Memory B cell (primary cell): ENCODE data around the gene STXBP6.
"Not testable (repeated sequence)": the region's sequence is repeated elsewhere in the genome, so short reads cannot be mapped to it uniquely, and the experiment has no call there.

ENCODE experiments used
- ATAC-seq: fragments of 150-1000 bp; cut with Tn5 transposase; 2 replicates; pipeline ENCODE4 v1.10.0; 2021; ENCODE audit warnings: low read depth, mild to moderate bottlenecking, moderate library complexity
- DNase-seq, 2 donors: peaks; one replicate each; pipeline ENCODE4 v3.0.0; 2022; ENCODE audit warnings: low spot score in 2 of 2
- H3K27ac Mint-ChIP-seq: one replicate; pipeline ENCODE4 v1.8.0; 2022; ENCODE audit warnings: mild to moderate bottlenecking, moderate library complexity, mixed read lengths
- H3K27me3 Mint-ChIP-seq: one replicate; pipeline ENCODE4 v1.8.0; 2022; ENCODE audit warnings: mixed read lengths
- H3K36me3 Mint-ChIP-seq: one replicate; pipeline ENCODE4 v1.8.0; 2022; ENCODE audit warnings: mild to moderate bottlenecking, mixed read lengths
- H3K4me1 Mint-ChIP-seq: one replicate; pipeline ENCODE4 v1.8.0; 2022; ENCODE audit warnings: mixed read lengths
- H3K4me3 Mint-ChIP-seq: one replicate; pipeline ENCODE4 v1.8.0; 2022; ENCODE audit warnings: mild to moderate bottlenecking, moderate library complexity, mixed read lengths
- H3K9me3 Mint-ChIP-seq: one replicate; pipeline ENCODE4 v1.8.0; 2022; ENCODE audit warnings: mixed read lengths

STXBP6 gene

DNA sequence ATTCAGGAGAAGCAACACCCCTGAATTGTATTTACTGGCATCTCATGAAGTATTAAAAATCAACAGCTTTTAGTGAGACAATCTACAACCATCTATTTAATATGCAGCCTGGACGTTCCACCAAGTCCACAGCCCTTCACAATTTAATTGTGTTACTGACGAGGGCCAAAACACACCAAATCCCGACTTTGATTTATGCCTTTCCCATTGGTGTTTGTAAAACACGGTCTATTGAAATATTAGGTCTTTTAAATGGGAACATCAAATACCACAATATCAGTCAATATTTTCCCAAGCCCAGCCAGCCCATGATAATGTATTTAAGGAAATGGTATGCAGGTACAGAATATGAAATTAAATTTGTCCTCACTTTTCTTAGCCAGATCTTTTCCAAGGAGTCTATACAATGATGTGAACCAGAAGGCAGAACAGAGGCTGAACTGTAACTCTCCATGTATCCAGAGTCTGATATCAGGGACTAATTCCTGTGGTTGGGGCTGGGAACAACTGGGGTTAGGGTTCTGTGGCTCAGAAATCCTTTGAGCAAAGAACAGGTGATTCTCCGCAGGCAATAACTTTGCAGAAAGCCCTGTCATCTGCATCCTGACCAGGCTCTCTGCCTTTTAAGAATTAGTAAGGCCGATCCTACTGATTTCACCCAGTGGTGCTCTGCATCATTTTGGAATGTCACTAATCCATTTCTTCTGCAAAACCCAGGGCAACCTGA, 236.7 kb downstream of the STXBP6 start:
- no peak for DNase-seq
- H3K4me3 Mint-ChIP-seq: no peak overlapping the region
- no peaks in the 10 kb centered on the region for H3K9me3 Mint-ChIP-seq
- no peak overlapping the region for H3K27ac Mint-ChIP-seq
- no peaks in the 10 kb centered on the region for H3K36me3 Mint-ChIP-seq
- no peaks in the 10 kb centered on the region for H3K4me1 Mint-ChIP-seq
- peaks cover 4% of the 10 kb centered on the region for H3K27me3 Mint-ChIP-seq
- ATAC-seq: no peak

DNA sequence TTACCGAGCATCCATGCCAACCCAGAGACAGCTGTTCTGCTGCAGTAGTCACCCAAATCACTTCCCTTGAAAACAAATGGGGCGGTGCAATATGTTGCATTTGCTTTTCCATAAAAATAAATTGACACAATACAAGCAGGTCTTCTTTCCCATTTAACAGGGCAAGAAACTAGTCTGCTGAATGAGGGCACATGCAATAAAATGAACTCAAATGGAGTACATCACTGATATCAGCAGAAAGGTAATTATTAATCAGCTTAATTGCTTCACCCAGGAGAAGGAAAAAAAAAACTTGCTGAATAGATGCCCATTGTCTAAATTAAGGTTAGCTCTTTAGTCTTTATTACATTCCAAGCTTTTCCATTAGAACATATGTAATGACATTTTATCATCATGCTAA, 240.8 kb downstream of the STXBP6 start:
- Mint-ChIP-seq H3K27me3 (peaks cover 8% of the 10 kb centered on the region), H3K4me3 (no peak overlapping the region), H3K4me1 (no peaks in the 10 kb centered on the region), H3K9me3 (no peaks in the 10 kb centered on the region), H3K36me3 (no peaks in the 10 kb centered on the region), H3K27ac (no peak overlapping the region)
- ATAC-seq (no peak), DNase-seq (no peak)

DNA sequence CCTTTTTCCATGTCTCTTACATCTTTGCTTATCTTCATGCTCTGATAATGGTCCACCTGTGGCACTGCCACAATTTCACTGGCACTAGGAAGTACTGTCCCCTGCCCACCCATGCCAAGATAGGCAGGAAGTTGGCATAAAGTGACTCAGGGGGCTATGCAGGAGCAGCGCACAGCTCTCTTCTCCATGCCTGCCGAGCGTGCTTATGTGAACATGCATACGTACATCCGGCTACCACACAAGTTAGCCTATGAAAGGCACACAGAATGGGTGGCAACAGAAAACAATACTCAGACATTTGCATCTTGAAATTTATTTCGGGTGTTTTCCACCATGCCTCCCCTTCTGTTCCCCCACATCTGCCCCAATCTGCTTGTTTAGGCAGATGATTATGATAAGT, 241.5 kb downstream of the STXBP6 start:
- Mint-ChIP-seq H3K27me3 (peaks cover 7% of the 10 kb centered on the region), H3K36me3 (no peaks in the 10 kb centered on the region), H3K9me3 (no peaks in the 10 kb centered on the region), H3K27ac (no peak overlapping the region), H3K4me1 (no peaks in the 10 kb centered on the region), H3K4me3 (no peak overlapping the region)
- ATAC-seq (no peak), DNase-seq (no peak)

DNA sequence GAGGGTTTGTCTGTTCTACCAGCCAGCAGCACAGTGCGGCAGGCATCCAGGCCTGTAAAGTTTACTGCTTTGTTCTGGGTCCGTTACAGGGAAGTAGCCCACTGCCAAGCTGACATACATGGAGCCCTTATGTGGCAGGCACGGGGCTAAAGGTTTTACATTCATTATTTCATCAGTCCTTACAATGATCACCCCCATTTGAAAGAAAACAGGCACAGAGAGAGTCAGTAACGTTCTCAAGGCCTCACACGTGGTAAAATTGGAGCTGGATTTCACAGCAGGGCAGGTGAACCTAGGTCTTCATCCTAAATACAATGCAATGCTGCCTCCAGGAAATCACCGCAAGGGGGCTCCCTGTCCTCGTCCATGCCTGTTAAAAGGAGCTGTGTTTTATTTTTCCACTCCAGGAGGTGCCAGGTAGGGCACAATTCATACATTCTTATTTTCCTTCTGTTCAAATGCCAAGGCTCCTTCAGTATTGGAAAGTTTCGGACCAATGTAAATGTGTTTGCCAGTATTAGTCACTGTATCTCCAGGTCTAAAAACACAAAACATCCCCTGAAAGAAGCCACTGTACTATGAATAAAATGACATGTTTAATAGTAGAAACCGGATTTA, 243.8 kb downstream of the STXBP6 start:
- H3K27ac Mint-ChIP-seq: no peak overlapping the region
- H3K36me3 Mint-ChIP-seq: no peaks in the 10 kb centered on the region
- peaks cover 13% of the 10 kb centered on the region for H3K27me3 Mint-ChIP-seq
- no peak for DNase-seq
- H3K4me1 Mint-ChIP-seq: no peaks in the 10 kb centered on the region
- H3K9me3 Mint-ChIP-seq: no peaks in the 10 kb centered on the region
- no peak overlapping the region for H3K4me3 Mint-ChIP-seq
- no peak for ATAC-seq

DNA sequence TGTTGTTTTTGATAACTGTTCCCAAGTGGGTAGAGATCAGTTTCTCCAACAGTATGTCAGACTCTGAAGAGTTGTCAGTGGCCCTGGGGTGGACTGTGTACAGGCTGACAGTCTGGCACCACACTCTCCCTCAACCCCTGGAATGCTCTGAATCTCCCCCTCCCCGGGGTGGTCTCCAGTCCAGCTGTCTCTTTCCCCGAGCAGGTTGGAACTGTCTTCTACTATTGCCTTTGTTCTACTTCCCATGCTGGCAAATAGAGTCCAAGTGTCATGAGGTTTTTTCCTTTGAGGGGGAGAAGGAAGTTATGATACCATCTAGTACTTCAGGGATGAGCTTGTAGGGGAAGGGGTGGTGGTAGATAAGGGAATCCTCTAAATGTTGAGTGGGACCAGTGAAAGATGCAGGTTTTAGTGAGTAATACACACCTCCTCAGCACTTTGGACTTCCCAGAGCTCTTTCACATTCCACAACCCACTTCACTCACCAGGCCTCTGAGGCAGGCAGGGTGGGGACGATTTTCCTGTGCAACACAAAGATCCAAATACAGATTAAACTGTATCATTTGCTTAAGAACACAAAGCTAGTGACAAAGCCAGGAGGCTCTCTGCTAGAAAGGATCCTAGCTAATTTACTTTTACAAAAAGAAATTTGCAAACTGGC, 245.3 kb downstream of the STXBP6 start:
- H3K27me3 Mint-ChIP-seq: peaks cover 13% of the 10 kb centered on the region
- no peak overlapping the region for H3K27ac Mint-ChIP-seq
- ATAC-seq: no peak
- H3K36me3 Mint-ChIP-seq: no peaks in the 10 kb centered on the region
- no peaks in the 10 kb centered on the region for H3K9me3 Mint-ChIP-seq
- no peaks in the 10 kb centered on the region for H3K4me1 Mint-ChIP-seq
- no peak for DNase-seq
- H3K4me3 Mint-ChIP-seq: no peak overlapping the region

DNA sequence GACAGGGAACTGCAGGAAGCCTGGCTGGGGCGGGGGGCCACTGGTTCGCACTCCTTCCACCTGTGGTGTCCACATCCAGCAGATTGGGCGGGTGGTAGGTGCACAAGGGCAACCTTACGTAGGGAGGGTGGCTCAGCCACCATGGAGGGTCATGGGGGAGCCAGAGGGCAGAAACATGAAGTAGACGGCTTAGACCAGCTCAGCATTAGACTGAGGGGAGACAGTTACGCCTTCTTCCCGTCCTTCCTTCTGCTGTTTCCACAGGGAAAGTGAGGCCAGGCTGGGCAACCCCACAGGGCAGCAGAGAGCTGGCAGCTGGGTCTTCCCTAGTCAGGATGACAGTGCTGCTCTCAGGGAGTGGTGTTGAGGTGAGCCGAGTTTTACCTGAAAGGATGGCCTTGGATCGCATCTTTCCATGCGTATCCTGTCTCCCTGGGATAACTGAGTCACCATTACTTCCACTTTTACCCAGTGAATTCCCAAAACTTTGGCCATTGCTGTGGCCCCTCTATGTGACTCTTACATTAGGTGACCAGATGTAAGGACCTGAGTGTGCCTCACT, 245.9 kb downstream of the STXBP6 start:
- no peaks in the 10 kb centered on the region for H3K36me3 Mint-ChIP-seq
- ATAC-seq: no peak
- peaks cover 2% of the 10 kb centered on the region for H3K4me1 Mint-ChIP-seq

DNA sequence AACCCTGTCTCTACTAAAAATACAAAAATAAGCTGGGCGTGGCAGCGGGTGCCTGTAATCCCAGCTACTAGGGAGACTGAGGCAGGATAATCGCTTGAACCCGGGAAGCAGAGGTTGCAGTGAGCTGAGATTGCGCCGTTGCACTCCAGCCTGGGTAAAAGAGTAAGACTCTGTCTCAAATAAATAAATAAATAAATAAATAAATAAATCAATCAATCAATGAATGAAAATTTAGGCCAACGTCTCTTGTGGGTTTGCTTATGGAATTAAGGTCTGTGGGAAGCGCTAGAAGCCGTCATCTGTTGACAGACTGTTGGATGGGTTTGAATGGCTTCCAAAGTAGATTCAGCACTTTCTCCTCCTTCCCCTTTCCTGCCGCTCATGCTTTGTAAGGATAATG, 246.5 kb downstream of the STXBP6 start:
- H3K36me3 Mint-ChIP-seq, H3K4me1 Mint-ChIP-seq, ATAC-seq, H3K27ac Mint-ChIP-seq, DNase-seq, H3K4me3 Mint-ChIP-seq, H3K9me3 Mint-ChIP-seq: not testable (repeated sequence)
- H3K27me3 Mint-ChIP-seq: peaks cover 13% of the 10 kb centered on the region

More for the DNA sequence above, 245.9 kb downstream of the STXBP6 start:
- no peak overlapping the region for H3K27ac Mint-ChIP-seq
- no peak for DNase-seq
- H3K27me3 Mint-ChIP-seq: peaks cover 13% of the 10 kb centered on the region
- H3K9me3 Mint-ChIP-seq: no peaks in the 10 kb centered on the region
- no peak overlapping the region for H3K4me3 Mint-ChIP-seq

DNA sequence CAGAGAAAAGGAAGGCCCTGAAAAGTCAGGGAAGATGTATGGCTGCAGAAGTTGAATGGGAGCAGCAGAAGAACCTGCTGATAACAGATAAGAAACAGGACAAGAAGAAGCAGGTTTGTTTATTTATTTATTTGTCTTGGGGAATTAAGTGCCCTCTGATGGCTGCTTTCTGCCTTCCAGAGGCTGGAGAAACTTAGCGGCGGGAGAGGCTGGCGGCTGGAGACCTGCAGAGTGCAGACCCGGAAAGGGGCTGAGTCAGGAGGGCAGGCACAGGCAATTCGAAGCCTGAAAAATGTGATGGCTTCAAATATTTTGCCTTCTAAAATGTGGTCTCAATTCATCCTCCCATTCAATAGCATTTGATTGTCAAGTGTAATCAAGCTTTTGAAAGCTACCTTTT, 247.7 kb downstream of the STXBP6 start:
- H3K4me3 Mint-ChIP-seq: no peak overlapping the region
- no peak for DNase-seq
- H3K36me3 Mint-ChIP-seq: no peaks in the 10 kb centered on the region
- H3K4me1 Mint-ChIP-seq: peaks cover 5% of the 10 kb centered on the region
- H3K27me3 Mint-ChIP-seq: peaks cover 11% of the 10 kb centered on the region
- H3K27ac Mint-ChIP-seq: no peak overlapping the region
- H3K9me3 Mint-ChIP-seq: peaks cover 1% of the 10 kb centered on the region
- ATAC-seq: no peak

DNA sequence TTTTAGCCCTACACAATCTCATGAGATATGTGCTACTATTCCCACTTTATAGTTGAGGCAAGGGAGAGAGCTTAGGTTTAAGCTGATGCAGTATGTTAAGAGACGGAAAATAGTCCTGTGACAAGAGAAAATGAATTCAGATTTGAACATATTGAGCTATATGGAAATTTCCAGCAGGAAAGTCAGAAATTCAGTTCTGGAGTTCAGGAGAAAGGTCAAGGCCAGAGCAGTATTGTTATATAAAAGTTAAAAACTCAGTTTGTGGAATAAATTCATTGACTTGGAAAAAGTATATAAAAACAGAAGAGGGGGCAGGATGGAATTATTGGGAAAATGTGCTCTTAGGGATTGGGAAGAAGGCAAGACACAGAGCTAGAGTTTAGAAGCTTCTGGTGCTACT, 248.9 kb downstream of the STXBP6 start:
- Mint-ChIP-seq H3K4me3 (no peak overlapping the region), H3K9me3 (peaks cover 1% of the 10 kb centered on the region), H3K36me3 (no peaks in the 10 kb centered on the region), H3K27me3 (peaks cover 9% of the 10 kb centered on the region), H3K4me1 (peaks cover 5% of the 10 kb centered on the region), H3K27ac (no peak overlapping the region)
- DNase-seq (no peak), ATAC-seq (no peak)

DNA sequence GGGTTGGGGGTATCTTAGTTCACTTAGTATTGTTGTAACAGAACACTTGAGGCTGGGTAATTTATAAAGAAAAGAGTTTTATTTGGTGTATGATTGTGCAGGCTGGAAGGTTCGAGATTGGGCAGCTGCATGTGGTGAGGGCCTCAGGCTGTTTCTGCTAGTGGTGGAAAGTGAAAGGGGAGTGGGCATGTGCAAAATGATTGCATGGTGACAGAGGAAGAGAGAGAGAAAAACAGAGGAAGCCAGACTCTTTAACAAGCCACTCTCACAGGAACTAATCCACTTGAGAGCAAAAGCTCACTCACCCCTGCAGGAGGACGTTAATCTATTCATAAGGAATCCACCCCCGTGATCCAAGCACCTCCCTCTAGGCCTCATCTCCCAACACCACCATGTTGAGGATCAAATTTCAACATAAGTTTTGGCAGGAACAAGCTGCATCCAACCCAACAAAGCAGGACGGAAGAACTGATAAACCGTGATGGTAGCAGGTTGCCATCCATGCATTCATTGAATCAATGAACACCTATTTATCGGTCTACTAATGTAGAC, 251.0 kb downstream of the STXBP6 start:
- Mint-ChIP-seq H3K4me3 (no peak overlapping the region), H3K36me3 (no peaks in the 10 kb centered on the region), H3K4me1 (peaks cover 5% of the 10 kb centered on the region), H3K27ac (no peak overlapping the region), H3K9me3 (peaks cover 1% of the 10 kb centered on the region), H3K27me3 (peaks cover 14% of the 10 kb centered on the region)
- ATAC-seq (no peak), DNase-seq (no peak)

DNA sequence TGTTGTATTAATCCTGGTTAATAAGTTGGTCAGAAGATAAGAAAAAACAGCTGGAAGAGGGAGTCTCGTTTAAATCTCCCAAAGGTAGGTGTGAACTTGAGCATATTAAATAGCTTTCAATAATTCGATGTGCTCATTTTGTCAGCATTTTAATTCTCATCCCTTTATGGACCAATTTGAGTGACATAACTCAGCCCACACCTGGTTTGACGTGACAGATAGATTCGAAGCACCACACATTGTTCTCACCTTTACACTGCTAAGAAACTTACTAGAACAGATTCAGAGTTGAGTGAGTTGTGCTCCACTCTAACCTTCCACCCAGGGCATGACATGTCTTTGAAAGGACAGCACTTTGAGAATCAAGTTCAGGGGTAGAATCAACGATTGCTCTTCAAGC, 254.5 kb downstream of the STXBP6 start:
- Mint-ChIP-seq H3K9me3 (peaks cover 1% of the 10 kb centered on the region), H3K4me3 (no peak overlapping the region), H3K36me3 (no peaks in the 10 kb centered on the region), H3K27ac (no peak overlapping the region), H3K27me3 (peaks cover 13% of the 10 kb centered on the region), H3K4me1 (peaks cover 5% of the 10 kb centered on the region)
- ATAC-seq: no peak
- no peak for DNase-seq

DNA sequence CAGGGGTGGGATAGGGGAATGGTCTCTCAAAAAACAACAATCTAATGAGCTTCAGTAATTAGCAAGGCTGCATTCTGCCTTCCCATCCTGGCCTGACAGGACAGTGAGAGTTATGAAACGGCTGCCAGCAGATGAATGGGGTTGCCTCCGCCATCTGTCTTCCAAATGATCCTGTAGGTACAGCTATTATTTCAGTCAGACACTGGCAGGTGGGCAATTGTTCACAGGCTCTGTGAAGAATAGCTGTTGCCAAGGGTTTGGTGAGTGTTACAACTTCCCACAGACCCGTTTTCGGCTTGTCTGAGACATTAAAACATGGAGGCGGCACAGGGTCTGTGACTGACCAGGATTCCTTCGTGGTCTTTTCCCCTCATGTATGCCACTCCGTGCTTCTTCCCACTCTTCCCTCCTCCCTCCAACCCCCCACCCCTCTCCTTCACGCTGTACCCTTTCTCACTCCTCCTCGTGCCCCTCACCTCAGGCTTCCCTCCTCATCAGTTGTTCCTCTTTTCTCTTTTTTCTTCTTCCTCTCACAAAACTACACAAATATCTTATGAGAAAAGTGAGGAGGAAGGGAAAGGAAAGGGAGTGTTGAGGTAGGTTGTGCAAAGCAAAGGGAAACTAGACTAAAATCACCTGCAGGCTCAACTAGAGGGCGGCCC, 255.2 kb downstream of the STXBP6 start:
- Mint-ChIP-seq H3K4me1 (peaks cover 5% of the 10 kb centered on the region), H3K36me3 (no peaks in the 10 kb centered on the region), H3K27me3 (peaks cover 13% of the 10 kb centered on the region), H3K4me3 (no peak overlapping the region), H3K27ac (no peak overlapping the region), H3K9me3 (peaks cover 1% of the 10 kb centered on the region)
- DNase-seq (no peak), ATAC-seq (no peak)

DNA sequence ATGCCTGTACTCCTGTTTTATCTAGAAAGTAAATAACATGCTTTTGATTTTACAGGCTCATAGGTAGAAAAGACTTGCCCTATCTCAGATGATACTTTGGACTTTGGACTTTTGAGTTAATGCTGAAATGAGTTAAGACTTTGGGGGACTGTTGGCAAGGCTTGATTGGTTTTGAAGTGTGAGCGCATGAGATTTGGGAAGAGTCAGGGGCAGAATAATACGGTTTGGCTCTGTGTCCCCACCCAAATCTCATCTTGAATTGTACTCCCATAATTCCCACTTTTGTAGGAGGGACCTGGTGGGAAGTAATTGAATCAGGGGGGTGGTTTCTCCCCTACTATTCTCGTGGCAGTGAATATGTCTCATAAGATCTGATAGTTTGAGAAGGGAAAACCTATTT, 259.8 kb downstream of the STXBP6 start:
- no peaks in the 10 kb centered on the region for H3K36me3 Mint-ChIP-seq
- no peaks in the 10 kb centered on the region for H3K9me3 Mint-ChIP-seq
- no peak overlapping the region for H3K27ac Mint-ChIP-seq
- peaks cover 18% of the 10 kb centered on the region for H3K27me3 Mint-ChIP-seq
- ATAC-seq (no peak), DNase-seq (no peak)
- no peaks in the 10 kb centered on the region for H3K4me1 Mint-ChIP-seq
- H3K4me3 Mint-ChIP-seq: no peak overlapping the region
